HL-60 (cell line): Measurements from ENCODE around the gene BOK.

Experiments used
- CTCF ChIP-seq: IDR thresholded peaks from one replicate; pipeline ENCODE4 v1.5.1; 2011; ENCODE audit warnings: low read length, control low read depth, inconsistent platforms; ENCODE audit not compliant: insufficient read depth
- GABPA ChIP-seq: IDR thresholded peaks from 2 replicates; pipeline ENCODE4 v1.6.1; 2012; ENCODE audit warnings: low read depth
- POLR2AphosphoS5 ChIP-seq: IDR thresholded peaks from 2 replicates; pipeline ENCODE4 v1.6.1; 2012; ENCODE audit warnings: low read depth
- REST ChIP-seq: IDR thresholded peaks from 2 replicates; pipeline ENCODE4 v1.6.1; 2012; ENCODE audit warnings: low read depth; ENCODE audit not compliant: insufficient replicate concordance

- TF ChIP-seq CTCF (no peak), POLR2AphosphoS5 (no peak), REST (no peak), GABPA (no peak)
Measured at GRCh38 chr2:241558532-241559322, at the start of gene BOK.
